GM12878 (cell line): Measurements from ENCODE around the gene TPCN2.

ENCODE experiments used
- ATF3 ChIP-seq: IDR thresholded peaks from 2 replicates; pipeline ENCODE4 v1.6.1; 2011; ENCODE audit warnings: low read depth, mild to moderate bottlenecking, low read length, moderate library complexity, borderline replicate concordance; ENCODE audit errors: extremely low read depth
- CREM ChIP-seq: IDR thresholded peaks from 2 replicates; pipeline ENCODE4 v1.6.1; 2014; ENCODE audit warnings: antibody characterized with exemption, low read depth
- CTCF ChIP-seq, 3 experiments: IDR thresholded peaks in 2 of 3; conservative IDR thresholded peaks in 1 of 3; 2 replicates each; pipeline ENCODE4 v1.5.1; 2011; ENCODE audit warnings: low read depth in 3 of 3, low read length in 3 of 3, mild to moderate bottlenecking in 3 of 3, control low read depth in 2 of 3, moderate library complexity in 2 of 3, inconsistent platforms in 1 of 3, mixed read lengths in 1 of 3; ENCODE audit not compliant: control insufficient read depth in 2 of 3, insufficient read depth in 1 of 3; ENCODE audit errors: extremely low read depth in 1 of 3
- EZH2 ChIP-seq: IDR thresholded peaks from 2 replicates; pipeline ENCODE4 v1.6.1; 2012; ENCODE audit warnings: low read depth, mild to moderate bottlenecking, control low read depth, inconsistent platforms, low read length, borderline replicate concordance; ENCODE audit not compliant: control insufficient read depth
- HDAC6 ChIP-seq: fragments of 200-600 bp; sonication (generic); IDR thresholded peaks from one replicate; pipeline ENCODE4 v1.8.0; 2017; ENCODE audit warnings: antibody characterized with exemption; ENCODE audit not compliant: unreplicated experiment
- POLR2A ChIP-seq: IDR thresholded peaks from 2 replicates; pipeline ENCODE4 v1.6.1; 2011; ENCODE audit warnings: low read depth, mild to moderate bottlenecking, low read length
- SIX5 ChIP-seq: IDR thresholded peaks from 2 replicates; pipeline ENCODE4 v1.6.1; 2011; ENCODE audit warnings: mild to moderate bottlenecking, low read depth, low read length, moderate library complexity; ENCODE audit not compliant: severe bottlenecking
- TARDBP ChIP-seq: IDR thresholded peaks from 2 replicates; pipeline ENCODE4 v1.6.1; 2016; ENCODE audit warnings: borderline replicate concordance
- ZNF274 ChIP-seq: IDR thresholded peaks from one replicate; pipeline ENCODE4 v1.8.0; 2011; ENCODE audit not compliant: insufficient read length, insufficient read depth

GRCh38 chr11:69071086-69071800, 22.5 kb downstream of the TPCN2 start:
- TF ChIP-seq CTCF (IDR thresholded peaks at IDR 0.05 in 2 of 3, conservative IDR thresholded peaks at IDR 0.05 in 1 of 3; ENCODE audit: control insufficient read depth in 2 of 3, extremely low read depth in 1 of 3, insufficient read depth in 1 of 3, low read depth in 3 of 3, low read length in 3 of 3) (no peak), POLR2A (no peak), ZNF274 (no peak), ATF3 (no peak), HDAC6 (no peak), CREM (no peak), EZH2 (no peak), TARDBP (no peak), SIX5 (no peak)
